Mammary epithelial cell (primary cell): ENCODE results near the gene NUDT13.

Experiments used
- EZH2 ChIP-seq: IDR thresholded peaks from 2 replicates; pipeline ENCODE4 v1.6.1; 2012; ENCODE audit warnings: low read length, inconsistent platforms, borderline replicate concordance
- TF ChIP-seq, protein P1 (sequence below), 2 donors: IDR thresholded peaks in 1 of 2; conservative IDR thresholded peaks in 1 of 2; 2 replicates each; pipeline ENCODE4 v1.5.1; 2011 to 2012; ENCODE audit warnings: inconsistent platforms in 2 of 2, low read length in 2 of 2, mild to moderate bottlenecking in 2 of 2, control low read depth in 1 of 2, low read depth in 1 of 2; ENCODE audit not compliant: insufficient read depth in 1 of 2; ENCODE audit errors: extremely low read depth in 1 of 2

DNA sequence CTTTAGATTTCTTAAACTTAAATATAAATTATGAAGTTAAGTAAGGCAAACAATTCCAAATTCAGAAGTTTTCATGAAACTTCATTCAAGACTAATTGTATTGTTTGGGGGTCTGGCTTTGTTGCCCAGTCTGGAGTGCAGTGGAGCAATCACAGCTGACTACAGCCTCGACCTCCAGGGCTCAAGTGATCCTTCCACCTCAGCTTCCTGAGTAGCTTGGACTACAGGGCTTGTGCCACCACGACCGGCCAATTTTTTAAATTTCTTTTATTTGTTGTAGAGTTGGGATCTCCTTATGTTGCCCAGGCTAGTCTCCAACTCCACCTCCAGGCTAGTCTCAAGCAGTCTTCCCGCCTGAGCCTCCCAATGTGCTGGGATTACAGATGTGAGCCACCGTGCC lies 26.0 kb upstream of the NUDT13 start:
- TF ChIP-seq EZH2: no peak
- TF ChIP-seq, protein P1, sequence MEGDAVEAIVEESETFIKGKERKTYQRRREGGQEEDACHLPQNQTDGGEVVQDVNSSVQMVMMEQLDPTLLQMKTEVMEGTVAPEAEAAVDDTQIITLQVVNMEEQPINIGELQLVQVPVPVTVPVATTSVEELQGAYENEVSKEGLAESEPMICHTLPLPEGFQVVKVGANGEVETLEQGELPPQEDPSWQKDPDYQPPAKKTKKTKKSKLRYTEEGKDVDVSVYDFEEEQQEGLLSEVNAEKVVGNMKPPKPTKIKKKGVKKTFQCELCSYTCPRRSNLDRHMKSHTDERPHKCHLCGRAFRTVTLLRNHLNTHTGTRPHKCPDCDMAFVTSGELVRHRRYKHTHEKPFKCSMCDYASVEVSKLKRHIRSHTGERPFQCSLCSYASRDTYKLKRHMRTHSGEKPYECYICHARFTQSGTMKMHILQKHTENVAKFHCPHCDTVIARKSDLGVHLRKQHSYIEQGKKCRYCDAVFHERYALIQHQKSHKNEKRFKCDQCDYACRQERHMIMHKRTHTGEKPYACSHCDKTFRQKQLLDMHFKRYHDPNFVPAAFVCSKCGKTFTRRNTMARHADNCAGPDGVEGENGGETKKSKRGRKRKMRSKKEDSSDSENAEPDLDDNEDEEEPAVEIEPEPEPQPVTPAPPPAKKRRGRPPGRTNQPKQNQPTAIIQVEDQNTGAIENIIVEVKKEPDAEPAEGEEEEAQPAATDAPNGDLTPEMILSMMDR (conservative IDR thresholded peaks at IDR 0.05 in 1 of 2, IDR thresholded peaks at IDR 0.05 in 1 of 2; ENCODE audit: extremely low read depth in 1 of 2, insufficient read depth in 1 of 2, low read depth in 1 of 2, low read length in 2 of 2): no peak
